ENCODE results near the gene GGCX. TPM values are rescaled to one million over a fixed set of nuclear protein-coding genes. Genes with fewer than 3 reads are reported as not detected.

GGCX gene
- total and polyA plus RNA-seq, 2 of the 4 experiments (the other 2 are of a cell fraction) = 35.0 to 39.4 TPM

- TF ChIP-seq BHLHE40 (IDR thresholded peaks at IDR 0.05; ENCODE audit: low read depth, low read length) (no peak), MAFK (IDR thresholded peaks at IDR 0.05; ENCODE audit: low read depth, low read length) (no peak)
Observed at GRCh38 chr2:85600951-85601770, 39.9 kb upstream of the GGCX start (continued).

DNA sequence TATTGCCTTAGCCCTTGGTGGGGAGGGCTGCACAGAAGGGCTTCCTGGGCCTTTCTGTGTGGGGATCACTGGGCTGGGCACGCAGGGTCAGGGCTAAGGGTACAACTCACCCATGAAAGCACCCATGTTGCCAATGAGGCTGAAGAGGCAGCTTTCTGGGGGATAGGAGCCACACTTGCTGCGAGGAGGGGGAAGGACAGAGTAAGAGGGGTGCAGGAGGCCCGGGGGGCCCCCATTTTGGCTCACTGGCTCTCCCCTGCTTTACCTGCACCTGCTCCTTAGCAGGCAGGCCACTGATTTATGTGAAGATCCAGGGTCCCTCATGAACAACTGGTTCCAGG is 38.9 kb upstream of the GGCX start:
- no peak for ATAC-seq (ENCODE audit: low read depth)
- Histone ChIP-seq H3K23ac (ENCODE audit: low read depth, low read length) (no peak overlapping the region), H3K4me2 (ENCODE audit: low read depth, low read length) (no peak overlapping the region), H2BK120ac (ENCODE audit: low read depth, low read length) (no peak overlapping the region), H2AK5ac (ENCODE audit: low read depth, low read length) (no peak overlapping the region), H4K8ac (ENCODE audit: low read depth in 2 of 2, low read length in 2 of 2) (no peak overlapping the region), H3K79me1 (ENCODE audit: low read depth in 1 of 2, low read length in 2 of 2) (peaks cover 24 to 69% of the 10 kb centered on the region in 2 experiments; a peak in 3 of 4 replicates), H2AFZ (replicated peaks; ENCODE audit: low read length, poor library complexity) (no peak overlapping the region), H3K9me1 (ENCODE audit: insufficient read depth, low read length) (peaks cover 25% of the 10 kb centered on the region), H3K4me3 (ENCODE audit: insufficient read depth, low read depth, low read length) (no peak overlapping the region), H3K4me1 (ENCODE audit: control insufficient read depth, insufficient read depth, low read length) (peaks cover 19% of the 10 kb centered on the region), H3K27ac (ENCODE audit: insufficient read depth, low read length) (no peak overlapping the region), H2AK9ac (replicated peaks; ENCODE audit: low read depth, low read length, poor library complexity) (no peak overlapping the region), H3K9ac (ENCODE audit: low read depth, low read length) (no peak overlapping the region), H3K18ac (ENCODE audit: low read depth, low read length) (no peak overlapping the region), H4K20me1 (ENCODE audit: insufficient read depth, low read length) (peaks cover 17% of the 10 kb centered on the region), H2BK20ac (ENCODE audit: low read depth, low read length) (no peak overlapping the region), H3K4ac (ENCODE audit: low read depth, low read length) (no peak overlapping the region), H3K56ac (ENCODE audit: extremely low read depth, insufficient read depth, low read length) (no peak overlapping the region), H3K27me3 (ENCODE audit: control insufficient read depth, insufficient read depth, low read length) (no peaks in the 10 kb centered on the region), H3K36me3 (ENCODE audit: control insufficient read depth, insufficient read depth, low read length) (peaks cover 26% of the 10 kb centered on the region), H2BK5ac (ENCODE audit: low read depth, low read length, poor library complexity, severe bottlenecking) (no peak overlapping the region), H4K91ac (ENCODE audit: insufficient read depth, low read depth, low read length) (no peak overlapping the region), H3K9me3 (ENCODE audit: control insufficient read depth, insufficient read depth, low read length) (no peaks in the 10 kb centered on the region), H3K14ac (replicated peaks; ENCODE audit: low read depth, low read length) (no peak overlapping the region), H2BK15ac (ENCODE audit: low read depth, low read length) (no peak overlapping the region), H4K5ac (ENCODE audit: low read depth, low read length) (no peak overlapping the region)
- BruUV-seq (replicated peaks) = no TSS peak
- DNase-seq = no peak
- in situ Hi-C loops (cut with MboI; ENCODE audit: low sequenced_read_pairs) = no loop called here
- CTCF ChIA-PET = no interaction called here
- intact Hi-C loops (cut with micrococcal nuclease) = loop anchor here (5.0 kb wide), 1 partner anchor 38 kb away; the partner anchor contains the start of gene GGCX
- POLR2A ChIA-PET (ENCODE audit: unreplicated experiment) = interaction anchor here (0.5 to 0.9 kb wide), 2 partner anchors 182 to 246 kb away, joined by 3 read pairs; partner anchors contain the start of genes ELMOD3, RETSAT and SH2D6
- WGBS, 2 experiments (ENCODE audit: extremely low coverage in 2 of 2, insufficient read length in 1 of 2) = no CpG with 5 or more reads among the region's 3 CpGs
- dilution Hi-C loops (cut with HindIII; ENCODE audit: low sequenced_read_pairs, unreplicated experiment) = no loop called here
- TF ChIP-seq CHD1 (IDR thresholded peaks at IDR 0.05; ENCODE audit: low read depth, low read length) = no peak
- TF ChIP-seq, protein P1, sequence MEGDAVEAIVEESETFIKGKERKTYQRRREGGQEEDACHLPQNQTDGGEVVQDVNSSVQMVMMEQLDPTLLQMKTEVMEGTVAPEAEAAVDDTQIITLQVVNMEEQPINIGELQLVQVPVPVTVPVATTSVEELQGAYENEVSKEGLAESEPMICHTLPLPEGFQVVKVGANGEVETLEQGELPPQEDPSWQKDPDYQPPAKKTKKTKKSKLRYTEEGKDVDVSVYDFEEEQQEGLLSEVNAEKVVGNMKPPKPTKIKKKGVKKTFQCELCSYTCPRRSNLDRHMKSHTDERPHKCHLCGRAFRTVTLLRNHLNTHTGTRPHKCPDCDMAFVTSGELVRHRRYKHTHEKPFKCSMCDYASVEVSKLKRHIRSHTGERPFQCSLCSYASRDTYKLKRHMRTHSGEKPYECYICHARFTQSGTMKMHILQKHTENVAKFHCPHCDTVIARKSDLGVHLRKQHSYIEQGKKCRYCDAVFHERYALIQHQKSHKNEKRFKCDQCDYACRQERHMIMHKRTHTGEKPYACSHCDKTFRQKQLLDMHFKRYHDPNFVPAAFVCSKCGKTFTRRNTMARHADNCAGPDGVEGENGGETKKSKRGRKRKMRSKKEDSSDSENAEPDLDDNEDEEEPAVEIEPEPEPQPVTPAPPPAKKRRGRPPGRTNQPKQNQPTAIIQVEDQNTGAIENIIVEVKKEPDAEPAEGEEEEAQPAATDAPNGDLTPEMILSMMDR (conservative IDR thresholded peaks at IDR 0.05; ENCODE audit: low read depth, low read length) = no peak
- no peak for TF ChIP-seq MAFK (IDR thresholded peaks at IDR 0.05; ENCODE audit: low read depth, low read length)
- TF ChIP-seq MAZ (IDR thresholded peaks at IDR 0.05; ENCODE audit: borderline replicate concordance, low read depth, low read length) = no peak
- no peak for TF ChIP-seq SMC3 (IDR thresholded peaks at IDR 0.05; ENCODE audit: low read depth, low read length)
- no peak for TF ChIP-seq POLR2A (IDR thresholded peaks at IDR 0.05; ENCODE audit: low read depth, low read length)
- TF ChIP-seq RFX5 (IDR thresholded peaks at IDR 0.05; ENCODE audit: low read depth, low read length) = no peak
- TF ChIP-seq BHLHE40 (IDR thresholded peaks at IDR 0.05; ENCODE audit: low read depth, low read length) = no peak
- no peak for TF ChIP-seq CEBPB (IDR thresholded peaks at IDR 0.05; ENCODE audit: low read depth, low read length)
- TF ChIP-seq FOS (IDR thresholded peaks at IDR 0.05; ENCODE audit: low read depth, low read length) = no peak
- no peak for TF ChIP-seq MXI1 (IDR thresholded peaks at IDR 0.05; ENCODE audit: borderline replicate concordance, low read depth, low read length)
- TF ChIP-seq RCOR1 (IDR thresholded peaks at IDR 0.05; ENCODE audit: insufficient replicate concordance, low read length) = no peak
- no peak for TF ChIP-seq ELK1 (IDR thresholded peaks at IDR 0.05; ENCODE audit: borderline replicate concordance, low read depth, low read length)

All from IMR-90 (cell line).